ENCODE results near the gene KDM4D.
"Not testable (repeated sequence)": the region's sequence is repeated elsewhere in the genome, so short reads cannot be mapped to it uniquely, and the experiment has no call there.

Gene KDM4D

DNA sequence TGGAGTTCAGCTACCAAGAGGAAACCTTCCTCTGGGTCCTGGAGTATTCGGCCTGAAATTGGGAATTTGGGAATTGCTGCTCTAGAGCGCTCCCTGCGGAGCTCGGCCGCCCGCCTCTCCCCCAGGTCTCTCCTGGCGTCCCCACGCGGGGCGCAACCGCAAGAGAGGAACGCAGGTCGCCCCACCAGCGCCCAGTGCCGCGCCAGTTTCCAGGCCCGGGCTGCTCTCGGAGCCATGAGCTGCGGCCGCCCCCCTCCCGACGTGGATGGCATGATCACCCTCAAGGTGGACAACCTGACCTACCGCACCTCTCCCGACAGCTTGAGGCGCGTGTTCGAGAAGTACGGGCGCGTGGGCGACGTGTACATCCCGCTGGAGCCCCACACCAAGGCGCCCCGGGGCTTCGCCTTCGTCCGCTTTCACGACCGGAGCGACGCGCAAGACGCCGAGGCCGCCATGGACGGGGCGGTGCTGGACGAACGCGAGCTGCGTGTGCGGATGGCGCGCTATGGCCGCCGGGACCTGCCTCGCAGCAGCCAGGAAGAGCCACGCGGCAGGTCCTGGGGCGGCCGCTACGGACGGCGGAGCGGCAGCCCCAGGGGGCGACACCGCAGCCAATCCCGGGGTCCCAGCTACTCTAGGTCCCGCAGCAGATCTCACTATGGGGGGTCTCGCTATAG is 64.0 kb downstream of the KDM4D start:
- not testable (repeated sequence) for DNase-seq

DNA sequence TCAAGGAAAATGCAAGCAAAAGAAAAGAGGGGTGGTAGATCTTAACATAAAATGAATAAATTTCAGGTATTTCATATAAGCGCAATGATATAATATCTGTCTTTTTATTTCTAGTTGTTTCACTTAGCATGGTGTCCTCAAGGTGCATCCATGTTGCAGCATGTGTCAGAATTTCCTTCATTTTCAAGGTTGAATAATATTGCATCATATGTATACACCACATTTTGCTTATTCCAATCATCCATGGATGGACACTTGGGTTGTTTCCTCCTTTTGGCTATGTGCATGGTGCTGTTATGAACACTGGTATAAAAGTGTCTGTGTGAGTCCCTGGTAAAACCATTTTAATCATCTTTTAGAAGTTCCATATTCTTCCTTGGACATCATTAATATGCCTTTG is 68.7 kb downstream of the KDM4D start:
- DNase-seq, result no peak

DNA sequence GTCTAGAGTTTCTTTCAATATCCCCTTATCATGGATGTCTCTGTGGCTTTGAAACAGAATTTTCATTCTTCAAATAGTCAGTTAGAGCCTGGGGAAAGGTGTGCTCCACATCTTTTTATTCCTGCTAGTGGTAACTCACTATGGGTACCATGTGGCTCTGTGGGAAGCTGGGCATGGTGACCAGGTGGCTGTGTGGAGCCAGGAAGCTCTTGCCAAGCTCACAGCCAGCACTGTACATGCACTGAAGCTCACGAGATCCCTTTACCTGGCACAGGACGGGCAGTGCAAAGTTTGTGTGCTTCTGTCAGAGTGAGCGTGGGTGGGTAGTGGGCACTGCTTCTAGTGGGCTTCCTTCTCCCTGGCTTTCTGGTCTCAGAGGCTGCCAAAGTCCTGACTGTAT is 69.4 kb downstream of the KDM4D start:
- no peak for DNase-seq

DNA sequence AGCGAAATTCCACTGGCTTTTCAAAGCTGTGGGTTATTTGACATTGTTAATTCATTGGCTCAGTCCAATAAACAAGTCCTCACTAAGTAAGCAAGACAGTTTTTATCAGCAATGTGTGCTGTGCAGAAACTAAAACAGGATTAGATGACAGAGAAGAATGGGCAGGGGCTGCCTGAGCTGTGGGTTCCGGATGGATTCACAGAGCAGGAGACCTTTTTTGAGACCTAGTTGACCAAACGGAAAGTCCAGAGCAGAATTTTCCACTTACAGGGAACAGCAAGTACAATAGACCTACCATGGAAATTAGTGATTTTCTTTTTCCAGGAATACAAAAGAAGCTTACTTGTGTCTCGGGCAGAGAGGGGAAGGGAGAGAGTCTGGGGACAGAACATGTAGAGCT is 70.5 kb downstream of the KDM4D start:
- DNase-seq, result no peak

DNA sequence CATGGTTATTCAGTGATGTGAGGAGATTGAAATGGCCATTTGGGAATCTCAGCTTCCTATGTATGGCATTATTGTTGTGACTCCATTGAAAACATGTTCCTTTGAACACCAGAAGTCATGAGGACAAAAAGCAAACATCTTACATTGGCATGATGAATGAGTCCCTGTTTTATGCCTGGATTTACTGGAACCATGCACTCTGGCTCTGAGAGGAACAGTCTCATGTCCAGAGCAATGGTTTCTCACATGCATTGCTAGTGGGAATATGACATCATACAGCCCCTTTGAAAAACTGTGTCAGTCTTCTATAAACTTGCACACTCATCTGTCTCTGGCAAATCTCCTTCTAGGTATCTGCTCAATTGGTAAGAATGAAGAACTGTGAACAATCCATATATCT is 72.3 kb downstream of the KDM4D start:
- DNase-seq, result no peak
